ENCODE measurements around the gene TCERG1. TPM values are rescaled to one million over a fixed set of nuclear protein-coding genes. Genes with fewer than 3 reads are reported as not detected.

TCERG1 gene
- polyA plus RNA-seq, 1 donor from 2014 or later = 238 TPM

GRCh38 chr5:146401021-146401420 is 46.1 kb upstream of the TCERG1 start:
- Histone ChIP-seq H3K27ac (ENCODE audit: low read length) (no peak overlapping the region), H3K9me2 (ENCODE audit: insufficient read depth, low read length) (no peaks in the 10 kb centered on the region), H3K4me3 (ENCODE audit: low read length) (no peak overlapping the region), H3K27me3 (ENCODE audit: insufficient read depth, low read depth, low read length) (no peaks in the 10 kb centered on the region), H3K4me2 (ENCODE audit: low read length) (no peak overlapping the region), H2AFZ (ENCODE audit: low read depth, low read length) (no peak overlapping the region), H3K9me3 (ENCODE audit: low read length) (no peaks in the 10 kb centered on the region), H3K36me3 (ENCODE audit: insufficient read depth, low read length) (no peaks in the 10 kb centered on the region), H3K9ac (ENCODE audit: low read length) (no peak overlapping the region), H3K79me2 (replicated peaks; ENCODE audit: insufficient read depth, low read length) (no peaks in the 10 kb centered on the region), H3F3A (ENCODE audit: insufficient read depth, low read length, poor library complexity, severe bottlenecking) (no peaks in the 10 kb centered on the region), H4K20me1 (ENCODE audit: insufficient read depth) (no peaks in the 10 kb centered on the region)
- TF ChIP-seq EZH2 (IDR thresholded peaks at IDR 0.05; ENCODE audit: borderline replicate concordance, insufficient read depth, low read length, poor library complexity, severe bottlenecking) (no peak), POLR2AphosphoS5 (IDR thresholded peaks at IDR 0.05) (no peak), EP300 (conservative IDR thresholded peaks at IDR 0.05; ENCODE audit: poor library complexity, severe bottlenecking) (no peak), MXI1 (conservative IDR thresholded peaks at IDR 0.05; ENCODE audit: poor library complexity, severe bottlenecking) (no peak), REST (IDR thresholded peaks at IDR 0.05; ENCODE audit: borderline replicate concordance) (no peak), RAD21 (conservative IDR thresholded peaks at IDR 0.05) (no peak), CTCF (IDR thresholded peaks at IDR 0.05; ENCODE audit: poor library complexity, severe bottlenecking) (no peak), TAF1 (IDR thresholded peaks at IDR 0.05; ENCODE audit: low read depth) (no peak), SMC3 (conservative IDR thresholded peaks at IDR 0.05; ENCODE audit: poor library complexity) (no peak)

GRCh38 chr5:146402949-146403348 is 44.2 kb upstream of the TCERG1 start:
- Histone ChIP-seq H3K9me2 (ENCODE audit: insufficient read depth, low read length) (no peaks in the 10 kb centered on the region), H3K4me2 (ENCODE audit: low read length) (no peak overlapping the region), H2AFZ (ENCODE audit: low read depth, low read length) (no peak overlapping the region), H3K27me3 (ENCODE audit: insufficient read depth, low read depth, low read length) (no peaks in the 10 kb centered on the region), H4K20me1 (ENCODE audit: insufficient read depth) (no peaks in the 10 kb centered on the region), H3K79me2 (replicated peaks; ENCODE audit: insufficient read depth, low read length) (no peaks in the 10 kb centered on the region), H3K4me3 (ENCODE audit: low read length) (no peak overlapping the region), H3F3A (ENCODE audit: insufficient read depth, low read length, poor library complexity, severe bottlenecking) (no peaks in the 10 kb centered on the region), H3K9me3 (ENCODE audit: low read length) (no peaks in the 10 kb centered on the region), H3K36me3 (ENCODE audit: insufficient read depth, low read length) (no peaks in the 10 kb centered on the region), H3K9ac (ENCODE audit: low read length) (no peak overlapping the region), H3K27ac (ENCODE audit: low read length) (no peak overlapping the region)
- no peak for TF ChIP-seq REST (IDR thresholded peaks at IDR 0.05; ENCODE audit: borderline replicate concordance)
- TF ChIP-seq CTCF (IDR thresholded peaks at IDR 0.05; ENCODE audit: poor library complexity, severe bottlenecking) = no peak
- no peak for TF ChIP-seq EP300 (conservative IDR thresholded peaks at IDR 0.05; ENCODE audit: poor library complexity, severe bottlenecking)
- TF ChIP-seq RAD21 (conservative IDR thresholded peaks at IDR 0.05) = no peak
- TF ChIP-seq SMC3 (conservative IDR thresholded peaks at IDR 0.05; ENCODE audit: poor library complexity) = no peak
- TF ChIP-seq POLR2AphosphoS5 (IDR thresholded peaks at IDR 0.05) = no peak
- no peak for TF ChIP-seq MXI1 (conservative IDR thresholded peaks at IDR 0.05; ENCODE audit: poor library complexity, severe bottlenecking)
- no peak for TF ChIP-seq EZH2 (IDR thresholded peaks at IDR 0.05; ENCODE audit: borderline replicate concordance, insufficient read depth, low read length, poor library complexity, severe bottlenecking)
- TF ChIP-seq TAF1 (IDR thresholded peaks at IDR 0.05; ENCODE audit: low read depth) = no peak

Data from neural cell (in vitro differentiated cells).